ENCODE measurements around the gene CEP76.

DNA sequence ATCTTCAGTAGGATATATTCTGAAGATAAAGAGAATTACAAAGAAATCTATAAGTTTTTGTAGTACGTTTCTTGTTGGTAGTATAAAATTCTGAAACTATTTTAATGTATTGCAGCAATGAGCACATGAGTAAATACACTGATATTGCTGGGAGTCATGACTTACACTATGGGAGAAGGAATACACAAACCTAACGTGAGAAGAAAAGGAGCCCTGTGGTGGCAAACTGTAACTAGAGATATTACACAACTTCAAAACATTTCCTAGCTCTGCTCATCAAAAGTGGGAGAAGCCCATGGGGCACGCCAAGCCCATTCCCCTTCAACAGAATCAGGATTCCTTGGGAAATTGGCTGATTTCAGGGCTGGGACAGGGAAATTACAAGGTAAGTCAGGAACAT is 65.1 kb downstream of the CEP76 start:
- TF ChIP-seq CTCF (IDR thresholded peaks at IDR 0.05) (no peak), POLR2A (IDR thresholded peaks at IDR 0.05) (no peak)

Data from Peyer's patch (tissue), 4 donors.